Measurements from ENCODE around the gene ADARB2.

Gene ADARB2

DNA sequence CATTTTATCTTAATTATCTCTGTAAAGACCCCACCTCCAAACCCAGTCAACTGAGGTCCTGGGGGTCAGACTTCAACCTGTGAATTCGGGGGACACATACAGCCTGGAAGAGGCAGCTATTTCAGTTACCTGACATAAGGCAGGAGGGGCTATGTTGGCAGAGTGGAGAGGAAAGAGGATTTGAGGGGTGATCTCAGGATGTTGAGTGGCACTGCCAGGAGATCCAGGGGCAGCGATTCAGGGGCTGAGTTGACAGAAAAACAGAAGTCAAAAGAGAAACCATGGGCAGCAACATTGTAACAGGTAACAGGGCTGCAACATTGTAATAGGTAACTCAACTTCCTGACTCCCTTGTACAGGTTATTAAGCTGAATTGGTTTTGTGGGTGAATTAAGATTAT lies 162.6 kb downstream of the ADARB2 start:
- no peak for TF ChIP-seq ZNF274 (IDR thresholded peaks at IDR 0.05; ENCODE audit: low read depth, low read length)
- H3K4me3 ChIP-seq (ENCODE audit: low read length), result no peak overlapping the region

GRCh38 chr10:1573981-1574380 lies 163.3 kb downstream of the ADARB2 start:
- no peak for TF ChIP-seq ZNF274 (IDR thresholded peaks at IDR 0.05; ENCODE audit: low read depth, low read length)
- no peak overlapping the region for H3K4me3 ChIP-seq (ENCODE audit: low read length)

DNA sequence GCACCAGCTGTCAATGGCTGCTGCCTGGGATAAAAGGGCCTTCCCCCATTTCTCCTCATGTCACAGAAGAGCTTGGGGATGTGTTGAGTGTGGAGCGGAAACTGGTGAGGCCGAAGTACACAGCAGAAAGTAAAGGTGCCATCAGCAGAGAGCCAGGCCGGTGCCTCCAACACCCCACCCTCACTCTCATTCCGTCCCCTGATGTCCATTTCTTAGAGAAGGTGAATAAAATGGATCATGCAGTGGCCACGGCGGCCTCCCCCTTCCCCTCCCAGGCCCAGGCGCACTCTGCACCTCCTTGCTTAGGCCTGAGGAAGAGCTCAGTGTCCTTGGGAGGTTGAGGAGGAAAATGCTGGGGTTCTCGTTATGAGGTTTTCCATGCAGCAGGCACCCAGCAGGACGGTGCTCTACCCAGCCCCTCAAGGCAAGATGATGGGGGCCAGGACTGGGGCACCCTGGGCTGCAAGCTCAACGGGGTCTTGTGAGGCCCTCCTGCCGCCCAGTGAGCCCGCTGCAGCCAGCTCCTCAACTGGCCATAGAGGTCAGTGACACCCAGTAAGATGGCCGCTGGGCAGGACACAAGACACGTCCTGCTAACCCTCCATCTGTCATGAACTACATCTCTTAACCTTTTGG lies 163.9 kb downstream of the ADARB2 start:
- no peak overlapping the region for H3K4me3 ChIP-seq (ENCODE audit: low read length)
- no peak for TF ChIP-seq ZNF274 (IDR thresholded peaks at IDR 0.05; ENCODE audit: low read depth, low read length)

DNA sequence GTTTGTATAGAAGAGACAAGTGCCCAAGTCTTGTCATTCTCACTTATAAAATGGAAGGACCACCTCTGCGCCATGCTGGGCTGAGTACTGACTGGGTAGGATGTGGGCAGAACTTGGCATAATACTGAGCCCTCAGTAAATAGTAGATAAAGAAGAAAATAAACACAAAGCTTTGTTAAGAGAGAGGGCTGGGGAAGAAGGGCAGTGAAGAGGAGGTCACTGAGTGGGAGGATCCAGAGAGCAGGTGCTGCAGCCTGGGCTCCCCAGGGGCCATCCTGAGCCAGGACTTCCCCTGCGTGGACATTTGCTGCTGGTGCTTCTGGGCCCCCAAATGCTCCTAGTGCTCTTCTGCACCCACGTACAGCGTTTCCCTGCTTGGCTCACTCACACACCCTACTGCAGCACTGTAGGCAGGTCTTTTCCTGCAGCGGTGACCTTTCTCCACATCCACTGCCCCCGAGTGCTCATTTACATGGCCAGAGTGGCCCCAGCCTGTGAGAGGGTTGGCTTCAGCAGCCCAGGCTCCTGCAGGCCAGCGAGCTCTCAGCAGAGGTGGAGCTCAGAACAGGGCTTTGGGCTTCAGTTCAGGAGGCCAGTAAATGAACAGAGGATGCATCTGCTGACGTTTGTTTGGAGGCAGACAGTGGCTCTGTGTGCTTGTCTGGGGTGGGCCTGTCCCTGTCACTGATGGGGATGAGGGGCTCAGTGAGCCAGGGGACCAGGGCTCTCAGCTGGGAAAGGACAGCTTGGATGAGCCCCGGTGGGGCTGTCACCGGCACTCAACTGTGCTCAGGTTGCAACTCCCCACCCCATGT lies 164.6 kb downstream of the ADARB2 start:
- H3K4me3 ChIP-seq (ENCODE audit: low read length), result no peak overlapping the region
- TF ChIP-seq ZNF274 (IDR thresholded peaks at IDR 0.05; ENCODE audit: low read depth, low read length), result no peak

DNA sequence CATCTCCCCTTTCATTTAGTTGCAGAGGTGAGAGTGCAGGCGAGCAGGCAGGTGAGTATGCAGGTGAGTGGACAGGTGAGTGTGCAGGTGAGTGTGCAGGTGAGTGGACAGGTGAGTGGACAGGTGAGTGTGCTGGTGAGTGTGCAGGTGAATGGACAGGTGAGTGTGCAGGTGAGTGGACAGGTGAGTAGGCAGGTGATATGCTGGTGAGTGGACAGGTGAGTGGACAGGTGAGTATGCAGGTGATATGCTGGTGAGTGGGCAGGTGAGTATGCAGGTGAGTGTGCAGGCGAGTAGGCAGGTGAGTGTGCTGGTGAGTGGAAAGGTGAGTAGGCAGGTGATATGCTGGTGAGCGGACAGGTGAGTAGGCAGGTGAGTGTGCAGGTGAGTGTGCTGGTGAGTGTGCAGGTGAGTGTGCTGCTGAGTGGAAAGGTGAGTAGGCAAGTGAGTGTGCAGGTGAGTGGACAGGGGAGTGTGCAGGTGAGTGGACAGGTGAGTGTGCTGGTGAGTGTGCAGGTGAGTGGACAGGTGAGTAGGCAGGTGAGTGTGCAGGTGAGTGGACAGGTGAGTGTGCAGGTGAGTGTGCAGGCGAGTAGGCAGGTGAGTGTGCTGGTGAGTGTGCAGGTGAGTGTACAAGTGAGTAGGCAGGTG lies 165.6 kb downstream of the ADARB2 start:
- no peak overlapping the region for H3K4me3 ChIP-seq (ENCODE audit: low read length)
- no peak for TF ChIP-seq ZNF274 (IDR thresholded peaks at IDR 0.05; ENCODE audit: low read depth, low read length)

DNA sequence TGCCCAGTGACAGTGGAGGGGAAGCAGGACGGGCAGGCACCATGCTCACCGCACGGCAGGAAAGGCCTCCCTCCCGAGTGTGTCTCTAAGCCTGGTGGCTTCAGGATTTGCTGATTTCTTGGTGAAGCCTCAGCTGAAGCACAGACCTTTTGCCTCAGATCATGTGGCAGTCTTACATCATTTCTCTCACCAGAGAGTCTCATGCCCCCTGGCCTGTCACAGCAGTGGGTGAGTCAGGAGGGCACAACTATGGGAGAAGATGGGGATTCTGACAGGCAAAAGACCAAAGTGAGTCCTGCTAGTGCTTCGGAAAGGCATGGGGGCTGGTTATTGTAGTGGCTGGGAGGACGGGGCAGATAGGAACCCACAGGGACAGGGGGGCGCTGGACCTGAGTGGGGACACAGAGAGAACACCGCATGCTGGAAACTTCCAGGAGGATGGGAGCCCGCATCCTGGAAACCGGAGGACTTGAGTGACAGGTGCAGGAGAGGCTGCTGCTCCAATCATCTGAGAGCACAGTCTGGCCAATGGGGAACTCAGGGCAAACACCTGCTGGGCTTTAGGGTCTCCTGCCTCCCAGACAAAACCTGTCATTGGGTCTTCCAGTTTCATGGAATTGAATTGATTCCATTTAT lies 166.8 kb downstream of the ADARB2 start:
- H3K4me3 ChIP-seq (ENCODE audit: low read length), result no peak overlapping the region
- TF ChIP-seq ZNF274 (IDR thresholded peaks at IDR 0.05; ENCODE audit: low read depth, low read length), result no peak

GRCh38 chr10:1569208-1569607 lies 168.1 kb downstream of the ADARB2 start:
- TF ChIP-seq ZNF274 (IDR thresholded peaks at IDR 0.05; ENCODE audit: low read depth, low read length), result no peak
- no peak overlapping the region for H3K4me3 ChIP-seq (ENCODE audit: low read length)

DNA sequence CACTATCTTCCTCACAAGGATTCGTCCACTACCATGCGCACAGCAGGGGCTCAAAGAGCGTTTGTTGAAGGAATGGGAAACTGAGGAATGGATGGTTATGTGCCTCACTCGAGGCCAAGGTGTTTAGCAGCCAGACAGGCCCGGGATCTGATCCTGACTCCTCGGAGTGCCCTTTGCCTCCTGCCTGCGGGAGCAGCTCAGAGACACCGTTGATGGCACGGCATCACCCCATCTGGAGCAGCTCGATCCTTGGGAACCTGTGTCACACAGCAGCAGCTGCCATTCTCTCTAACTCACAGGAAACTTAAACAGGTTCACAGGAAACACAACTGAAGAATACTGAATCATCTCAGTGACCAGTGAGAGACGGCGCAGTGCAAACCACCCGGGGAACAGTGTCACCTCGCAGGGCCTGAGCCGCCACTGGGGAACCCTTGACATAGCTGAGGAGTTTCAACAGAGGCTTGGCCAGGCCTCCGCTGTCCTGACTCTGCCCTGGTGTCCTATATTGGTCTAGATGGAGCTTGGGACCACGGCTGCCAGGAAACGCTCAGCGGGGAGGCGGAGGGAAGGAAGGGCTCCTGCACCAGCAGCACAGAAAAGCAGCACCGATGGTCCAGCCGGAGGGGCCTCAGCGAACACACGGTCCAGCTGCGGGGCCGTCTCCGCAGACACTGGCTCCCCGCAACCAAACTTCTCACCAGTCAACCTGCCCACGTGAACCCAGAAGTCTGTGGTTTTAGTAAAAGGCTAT lies 169.4 kb downstream of the ADARB2 start:
- no peak for TF ChIP-seq ZNF274 (IDR thresholded peaks at IDR 0.05; ENCODE audit: low read depth, low read length)

GRCh38 chr10:1567152-1567551 lies 170.2 kb downstream of the ADARB2 start:
- H3K4me3 ChIP-seq (ENCODE audit: low read length), result no peak overlapping the region
- TF ChIP-seq ZNF274 (IDR thresholded peaks at IDR 0.05; ENCODE audit: low read depth, low read length), result no peak

More for the DNA sequence above, 169.4 kb downstream of the ADARB2 start:
- H3K4me3 ChIP-seq (ENCODE audit: low read length), result no peak overlapping the region

DNA sequence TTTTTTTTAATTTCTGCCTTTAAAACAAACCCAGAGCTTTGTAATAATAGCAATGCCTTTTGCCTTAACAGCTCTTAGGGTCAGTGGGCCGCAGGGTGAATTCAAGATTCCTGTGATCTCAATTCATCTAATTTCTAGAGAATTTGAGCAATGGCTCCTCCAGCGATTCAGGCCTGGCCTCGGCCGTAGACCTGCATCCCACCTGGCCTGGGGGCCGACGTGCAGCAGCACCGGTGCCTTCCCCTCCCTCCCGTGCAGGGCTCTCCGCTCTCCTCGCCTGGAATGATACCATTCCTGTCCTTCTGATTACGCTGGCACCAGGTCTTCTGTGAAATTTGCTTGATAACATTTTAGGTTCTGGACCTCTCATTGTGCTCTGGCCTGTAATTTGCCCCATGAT lies 172.5 kb downstream of the ADARB2 start:
- no peak overlapping the region for H3K4me3 ChIP-seq (ENCODE audit: low read length)
- no peak for TF ChIP-seq ZNF274 (IDR thresholded peaks at IDR 0.05; ENCODE audit: low read depth, low read length)

DNA sequence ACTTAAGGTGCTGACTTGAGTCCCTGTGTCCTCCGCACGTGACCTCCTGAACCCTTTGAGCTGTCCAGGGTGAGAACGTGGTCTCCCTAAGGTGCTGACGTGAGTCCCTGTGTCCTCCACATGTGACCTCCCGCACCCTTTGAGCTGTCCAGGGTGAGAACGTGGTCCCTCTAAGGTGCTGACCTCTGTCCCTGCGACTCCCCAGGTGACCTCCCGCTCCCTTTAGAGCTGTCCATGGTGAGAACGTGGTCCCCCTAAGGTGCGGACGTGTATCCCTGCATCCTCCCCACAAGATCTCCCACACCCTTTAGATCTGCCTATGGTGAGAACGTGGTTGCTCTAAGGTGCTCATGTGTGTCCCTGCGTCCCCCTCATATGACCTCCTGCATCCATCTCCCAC lies 174.3 kb downstream of the ADARB2 start:
- TF ChIP-seq ZNF274 (IDR thresholded peaks at IDR 0.05; ENCODE audit: low read depth, low read length), result no peak
- H3K4me3 ChIP-seq (ENCODE audit: low read length), result no peak overlapping the region

- no peak for TF ChIP-seq ZNF274 (IDR thresholded peaks at IDR 0.05; ENCODE audit: low read depth, low read length)
- no peak overlapping the region for H3K4me3 ChIP-seq (ENCODE audit: low read length)
Measured at GRCh38 chr10:1561731-1562337, 175.5 kb downstream of the ADARB2 start.

- H3K4me3 ChIP-seq (ENCODE audit: low read length), result no peak overlapping the region
- no peak for TF ChIP-seq ZNF274 (IDR thresholded peaks at IDR 0.05; ENCODE audit: low read depth, low read length)
Measured at GRCh38 chr10:1560535-1561192, 176.7 kb downstream of the ADARB2 start.
